Stimulated activated CD4-positive, alpha-beta T cell treated with anti-CD3 and anti-CD28 coated beads, Interleukin-2, amount 100 ng/mL, for 24 hours (primary cell): ENCODE results near the gene ERCC5.

Experiments used
- DNase-seq, 2 donors: peaks; one replicate each; pipeline ENCODE4 v3.0.0-alpha.2; 2020

Gene ERCC5

DNA sequence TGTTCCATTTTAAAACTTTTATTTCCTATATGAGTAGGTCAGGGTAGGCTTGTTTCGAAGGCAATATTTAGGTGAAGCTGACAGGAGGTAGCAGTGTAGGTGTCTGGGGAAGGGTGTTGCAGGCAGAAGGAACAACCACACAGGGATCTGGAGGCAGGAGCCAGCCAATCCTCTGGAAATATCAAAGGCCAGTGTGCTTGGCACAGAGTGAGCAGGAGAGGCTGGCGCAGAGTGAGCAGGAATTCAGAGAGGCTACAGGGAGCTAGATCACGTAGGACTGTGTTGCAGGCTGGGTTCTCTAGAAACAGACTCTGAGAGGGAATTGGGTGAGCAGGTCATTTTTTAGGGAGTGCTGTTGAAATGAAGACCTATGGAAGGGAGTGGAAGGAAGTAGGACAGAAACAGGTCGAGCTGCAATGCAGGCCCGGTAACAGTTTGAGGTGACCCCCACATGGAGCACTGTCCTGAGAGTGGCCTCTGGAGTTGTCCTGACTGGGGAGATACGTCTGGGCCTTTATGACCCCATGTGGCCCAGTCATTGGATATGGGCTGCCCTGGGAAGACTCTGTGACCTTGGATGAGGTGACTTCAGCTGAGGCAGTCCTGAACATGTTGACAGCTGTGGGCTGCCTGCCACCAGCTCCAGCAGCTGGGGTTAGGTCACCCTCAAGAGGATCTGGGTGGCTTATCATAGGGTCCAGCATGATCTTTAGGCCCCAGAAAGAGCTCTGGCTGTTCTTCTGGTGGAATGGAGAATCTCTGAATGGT, 51.7 kb downstream of the ERCC5 start:
- no peak for DNase-seq

DNA sequence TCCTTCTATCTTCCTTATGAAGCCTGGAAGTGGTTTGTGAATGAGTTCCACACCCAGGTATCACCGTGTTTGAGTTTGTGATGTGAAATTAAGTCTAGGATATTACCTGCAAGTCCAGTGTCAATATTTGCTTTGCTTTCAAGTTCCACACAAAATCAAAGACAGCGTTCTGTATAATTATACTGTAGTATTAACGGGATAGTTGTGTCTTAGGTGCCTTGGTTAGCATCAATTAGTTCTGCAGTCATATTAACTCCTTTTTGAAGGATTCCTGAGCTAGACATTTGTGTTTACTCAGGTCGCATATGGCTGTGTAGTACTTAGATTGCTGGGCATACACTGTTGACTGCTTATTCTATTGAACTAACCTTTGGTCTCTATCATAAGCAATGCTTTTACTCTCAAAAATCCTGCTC, 54.4 kb downstream of the ERCC5 start:
- DNase-seq: no peak

DNA sequence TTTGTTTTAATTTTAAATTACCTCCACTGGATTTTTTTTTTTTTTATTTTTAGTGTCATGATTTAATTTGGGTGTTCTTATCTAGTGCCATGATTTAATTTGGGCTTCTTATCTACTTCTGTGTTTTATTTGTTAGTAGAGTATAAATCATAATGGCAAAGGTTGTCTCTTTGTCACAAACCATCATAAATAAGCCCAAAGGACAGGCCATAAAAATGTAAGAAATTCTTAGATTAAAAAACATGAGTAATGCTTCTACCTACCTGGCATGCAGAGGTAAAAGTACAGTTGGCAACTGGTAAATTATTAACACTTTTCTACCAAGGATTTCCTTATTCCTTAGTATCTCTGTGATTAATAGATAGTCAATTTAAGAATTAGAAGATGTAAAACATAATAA, 55.2 kb downstream of the ERCC5 start:
- no peak for DNase-seq

DNA sequence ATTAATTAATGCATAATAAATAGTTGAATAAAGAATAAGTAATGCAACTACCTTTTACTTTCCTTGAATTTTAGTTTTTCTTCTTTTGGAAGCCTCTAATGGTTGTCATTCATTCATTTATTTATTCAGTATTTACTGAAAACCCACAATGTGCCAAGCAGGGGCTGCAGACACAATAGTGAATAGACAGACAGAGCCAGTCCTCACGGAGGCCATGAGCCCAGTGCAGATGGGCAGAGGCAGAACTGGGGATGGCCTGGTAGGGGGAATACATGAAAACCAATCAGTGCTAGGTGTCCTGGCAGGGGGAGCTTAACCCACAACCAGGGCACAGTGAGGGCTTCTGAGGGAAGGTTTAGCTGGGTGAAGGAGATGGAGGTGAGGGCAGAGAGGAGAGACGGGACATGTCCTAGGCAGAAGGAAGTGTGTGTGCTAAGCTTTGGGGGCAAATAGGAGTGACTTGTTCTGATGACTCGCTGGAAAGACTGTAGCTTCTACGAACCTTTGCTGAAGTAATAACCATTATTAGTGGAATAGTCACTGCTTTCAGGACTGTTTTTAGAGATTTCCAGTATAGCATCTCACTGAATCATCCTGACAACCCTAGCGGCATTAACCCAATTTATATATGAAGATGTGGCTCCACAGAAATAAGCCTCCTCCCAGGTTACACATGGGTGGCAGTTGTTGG, 55.9 kb downstream of the ERCC5 start:
- DNase-seq: no peak

DNA sequence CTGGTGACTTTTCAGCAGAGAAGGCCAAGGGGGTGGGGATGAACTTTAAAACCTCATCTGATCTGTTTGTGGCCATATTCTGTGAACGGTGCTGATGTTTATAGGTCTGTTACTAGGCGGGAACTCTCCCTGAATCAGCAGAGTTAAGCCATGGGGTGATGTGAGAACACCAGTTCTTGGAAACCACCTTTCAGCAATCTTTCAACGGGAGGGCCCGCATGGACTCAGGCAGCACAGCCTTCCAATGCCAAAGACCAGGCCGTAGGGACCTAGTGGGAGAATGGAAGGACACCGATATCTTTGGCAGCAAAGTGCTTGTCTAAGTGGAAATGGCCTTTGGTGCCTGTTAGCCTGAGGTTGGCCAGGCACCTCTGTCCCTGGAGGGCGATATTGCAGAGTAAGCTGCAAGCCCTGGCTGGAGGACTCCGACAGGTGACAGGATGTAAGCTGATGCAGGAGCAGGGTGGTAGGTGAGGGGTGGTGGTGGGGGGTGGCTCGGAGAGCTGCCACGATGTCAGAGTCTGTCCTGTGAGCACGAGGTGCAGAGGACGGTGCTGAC, 57.0 kb downstream of the ERCC5 start:
- DNase-seq: no peak

DNA sequence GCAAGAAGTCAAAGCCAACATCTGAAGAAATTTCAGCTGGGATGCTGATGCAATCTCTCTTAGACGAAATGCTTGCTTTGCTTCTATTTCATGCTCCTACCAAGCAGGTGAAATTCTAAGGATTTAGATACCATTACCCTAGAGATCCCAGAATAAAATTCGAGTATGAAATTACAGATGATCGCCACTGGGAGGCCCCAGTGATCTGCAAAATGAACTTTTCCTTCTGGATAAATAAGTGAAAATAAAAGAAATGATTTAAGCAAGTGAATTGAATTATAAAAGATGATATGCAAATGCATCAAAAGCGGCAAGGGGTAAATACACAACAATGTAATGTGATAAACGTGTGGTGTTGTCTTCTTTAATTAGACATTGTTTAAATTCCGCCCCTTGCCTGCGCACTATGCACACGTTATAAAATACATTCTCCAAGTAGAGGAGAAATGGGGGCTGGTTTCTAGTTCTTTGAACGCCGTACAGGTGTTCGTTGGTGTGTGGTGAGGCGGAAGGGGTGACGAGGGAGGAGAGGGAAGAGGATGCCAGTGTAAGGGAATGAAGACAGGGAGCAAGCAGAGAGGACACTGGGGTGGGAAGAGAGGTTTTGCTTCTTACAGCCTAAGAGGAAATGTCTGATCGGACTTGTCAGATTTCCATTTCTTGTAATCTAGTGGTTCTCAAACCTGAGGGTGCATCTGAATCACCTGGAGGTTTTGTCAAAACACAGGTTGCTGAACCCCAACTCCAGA, 58.0 kb downstream of the ERCC5 start:
- DNase-seq: no peak

DNA sequence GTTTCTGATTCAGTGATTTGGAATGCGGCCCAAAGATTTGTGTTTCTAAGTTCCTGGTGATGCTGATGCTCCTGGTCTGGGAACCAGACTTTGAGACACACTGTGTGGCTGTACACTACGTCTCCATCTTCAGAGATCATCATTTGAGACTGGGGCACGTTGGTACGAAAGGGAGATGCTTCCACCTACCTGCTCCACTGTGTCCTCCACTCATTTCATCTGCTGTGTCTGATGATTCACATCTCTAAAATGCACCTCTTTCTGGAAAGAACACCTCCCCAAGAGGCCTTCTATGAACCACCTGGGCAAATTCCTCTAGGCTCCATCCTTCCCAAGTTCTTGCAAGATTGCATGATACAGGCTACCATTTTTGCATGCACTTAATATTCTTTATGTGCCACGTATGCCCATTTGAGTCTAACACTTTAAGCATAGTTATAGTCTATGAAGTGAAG, 58.6 kb downstream of the ERCC5 start:
- DNase-seq: no peak

DNA sequence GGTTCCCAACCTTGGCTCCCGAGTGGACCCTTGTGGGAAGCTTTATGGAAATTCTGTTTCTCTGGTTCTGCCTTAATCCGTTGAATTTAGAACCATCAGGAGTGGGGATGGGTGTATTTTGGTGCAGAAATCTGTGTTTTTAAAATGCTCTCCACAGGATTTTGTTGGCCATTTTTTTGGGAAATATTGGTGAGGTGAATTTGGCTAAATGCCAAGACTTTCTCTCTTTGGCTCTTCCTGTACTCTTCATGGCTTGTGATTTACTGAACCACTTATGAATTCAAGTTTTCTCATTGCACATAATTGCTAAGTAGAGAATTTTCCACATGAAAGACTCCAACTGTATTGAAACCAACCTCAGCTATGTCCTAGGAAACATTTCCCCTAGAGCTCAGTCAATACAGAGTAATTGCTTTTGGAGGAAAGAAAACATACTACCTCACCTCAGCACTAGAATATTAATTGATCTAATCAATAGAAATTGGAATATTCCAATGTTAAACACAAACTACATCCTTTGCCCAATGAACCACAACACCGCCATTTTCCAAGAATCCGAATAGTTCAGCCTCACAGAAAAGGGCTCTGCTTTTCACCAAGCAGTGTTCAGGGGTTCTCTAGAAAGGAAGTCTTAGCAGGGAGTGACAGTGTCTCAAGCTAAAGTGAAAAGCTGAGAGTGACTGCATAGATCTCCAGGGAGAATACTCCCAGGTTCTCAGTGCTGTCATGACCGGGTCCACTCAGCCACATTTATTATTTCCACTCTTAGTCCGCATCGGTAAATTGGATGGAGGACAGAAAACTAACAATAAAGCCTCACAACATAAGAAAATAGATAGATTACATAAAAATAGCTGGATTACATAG, 60.3 kb downstream of the ERCC5 start:
- no peak for DNase-seq

DNA sequence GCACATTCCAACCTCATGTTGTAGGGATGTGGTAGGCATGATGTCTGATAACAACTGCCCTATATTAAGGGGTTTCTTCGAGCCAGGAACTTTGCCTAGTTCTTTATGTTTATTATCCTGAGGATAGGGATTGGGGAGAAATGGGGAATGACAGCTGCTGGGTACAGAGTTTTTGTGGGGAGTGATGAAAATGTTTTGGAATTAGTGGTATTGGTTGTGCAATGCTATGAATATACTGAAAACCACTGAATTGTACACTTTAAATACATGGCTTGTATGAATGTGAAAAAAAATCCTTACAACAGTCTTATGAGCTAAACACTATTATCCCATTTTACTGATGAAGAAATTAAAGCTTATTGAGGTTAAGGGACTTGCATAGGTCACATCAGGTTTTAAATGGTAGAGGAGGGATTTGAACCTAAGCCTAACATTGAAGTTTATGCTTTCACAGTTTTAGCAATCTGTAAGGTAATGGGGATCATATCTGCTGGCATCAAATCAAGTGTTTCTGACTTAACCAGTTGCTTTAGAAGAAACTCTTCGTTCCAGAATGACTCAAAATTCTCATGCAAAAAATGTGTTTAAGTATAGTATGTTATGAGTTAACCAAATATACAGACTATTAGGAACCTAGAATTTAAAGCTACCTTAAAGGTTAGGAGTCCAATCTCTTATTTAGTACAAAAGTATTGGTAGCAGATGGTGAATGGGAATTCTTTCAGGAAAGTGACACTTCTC, 61.4 kb downstream of the ERCC5 start:
- DNase-seq: no peak

DNA sequence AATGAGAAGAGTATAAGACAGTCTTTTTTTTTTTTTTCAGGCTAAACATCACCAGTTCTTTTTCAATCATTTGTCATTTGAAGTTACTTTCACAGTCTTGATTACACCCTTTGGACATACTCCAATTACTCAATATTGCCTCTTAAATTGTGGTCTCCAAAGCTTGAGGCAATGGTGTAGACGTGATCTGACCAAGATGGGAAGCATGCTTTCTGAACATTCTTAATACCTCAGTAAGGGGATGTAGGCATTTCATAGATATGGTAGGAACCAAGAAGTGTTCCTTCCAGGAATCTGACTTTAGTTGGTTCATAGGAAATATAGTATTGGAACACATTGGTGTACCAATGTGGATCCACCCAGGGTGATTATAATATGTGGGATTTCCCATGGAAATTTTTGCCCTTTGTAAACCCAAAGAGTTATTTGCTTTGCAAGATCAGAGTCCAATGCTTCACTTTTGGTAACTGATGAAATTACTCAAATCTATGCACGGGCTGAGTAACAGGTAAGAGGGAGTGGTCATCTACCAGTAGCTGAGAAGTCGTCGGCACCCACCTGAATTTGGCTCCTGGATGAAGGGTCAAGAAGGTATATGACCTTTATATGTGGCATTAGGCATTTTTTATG, 62.2 kb downstream of the ERCC5 start:
- DNase-seq: no peak

DNA sequence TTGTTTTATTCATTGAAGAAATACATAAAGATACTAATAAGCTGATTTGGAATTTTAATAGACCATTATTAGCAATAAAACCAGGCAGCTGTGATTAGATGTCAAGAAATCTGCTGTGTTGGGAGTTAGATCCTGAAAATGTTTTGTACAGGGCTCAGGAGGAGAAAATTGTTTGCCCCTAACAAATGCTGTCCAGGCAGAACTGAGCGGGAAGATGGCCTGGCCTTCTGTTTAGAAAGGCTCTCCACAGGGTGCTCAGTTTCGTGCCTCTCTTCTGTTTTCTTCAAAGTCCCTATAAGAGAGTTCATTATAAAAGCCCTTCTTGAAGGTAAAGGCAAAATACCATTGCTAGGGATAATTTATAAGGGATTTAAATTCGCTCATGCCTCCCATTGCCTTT, 64.1 kb downstream of the ERCC5 start:
- no peak for DNase-seq

DNA sequence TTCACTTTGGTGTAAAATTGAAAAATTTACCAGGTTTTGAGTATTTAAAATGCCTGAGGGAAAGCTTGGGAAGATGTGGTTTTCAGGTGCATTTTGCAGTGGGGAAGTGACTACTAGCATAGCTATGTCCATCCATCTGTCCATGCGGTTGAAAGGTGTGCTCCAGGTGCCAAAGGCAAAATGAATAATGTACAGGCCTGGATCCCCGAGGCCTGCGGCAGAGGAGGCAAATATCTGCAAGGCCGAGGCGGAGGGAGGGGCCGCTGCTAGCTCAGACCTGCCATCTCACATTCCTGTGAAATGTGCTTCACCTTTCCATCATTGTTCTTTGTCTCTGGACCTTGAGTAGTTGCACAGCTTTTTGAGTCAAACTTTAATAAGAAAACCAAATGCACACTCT, 65.5 kb downstream of the ERCC5 start:
- DNase-seq: no peak

DNA sequence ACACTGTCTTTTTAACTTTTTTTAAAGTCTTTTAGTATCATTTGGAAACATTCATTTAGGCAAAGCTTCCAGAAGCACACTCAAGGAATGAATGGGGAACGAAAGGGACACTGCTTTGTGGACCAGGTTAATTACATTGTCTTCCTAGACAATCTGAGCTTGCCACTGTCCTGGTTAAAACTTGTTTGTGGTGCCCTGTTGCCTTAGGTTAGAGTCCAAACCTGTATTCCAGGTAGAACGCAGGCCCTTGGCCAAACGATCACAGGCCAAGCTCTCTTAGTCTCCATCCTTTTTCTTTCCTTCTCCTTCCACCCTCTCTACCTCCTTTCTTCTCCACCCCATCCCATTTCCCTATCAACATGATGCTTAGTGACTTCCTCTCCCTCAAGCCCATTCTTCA, 66.8 kb downstream of the ERCC5 start:
- DNase-seq: no peak

DNA sequence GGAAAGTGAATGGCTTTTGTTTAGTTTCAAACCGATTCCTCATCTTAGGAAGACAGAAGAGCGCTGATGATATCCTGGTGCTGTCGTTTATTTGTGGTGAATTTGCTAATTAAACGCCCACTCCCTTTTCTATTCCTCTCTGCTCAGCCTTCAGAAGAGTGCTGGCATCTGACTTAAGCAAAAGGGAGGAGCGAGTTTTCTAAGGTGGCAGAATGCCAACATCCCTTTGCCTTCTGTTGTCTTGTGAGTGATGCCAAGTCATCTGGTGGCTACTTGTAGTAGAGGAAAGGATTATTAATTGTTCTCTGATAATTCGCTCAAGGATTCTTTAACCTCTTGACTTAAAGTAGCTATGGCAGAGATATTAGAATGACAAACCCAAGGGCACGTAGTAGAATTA, 68.1 kb downstream of the ERCC5 start:
- no peak for DNase-seq

DNA sequence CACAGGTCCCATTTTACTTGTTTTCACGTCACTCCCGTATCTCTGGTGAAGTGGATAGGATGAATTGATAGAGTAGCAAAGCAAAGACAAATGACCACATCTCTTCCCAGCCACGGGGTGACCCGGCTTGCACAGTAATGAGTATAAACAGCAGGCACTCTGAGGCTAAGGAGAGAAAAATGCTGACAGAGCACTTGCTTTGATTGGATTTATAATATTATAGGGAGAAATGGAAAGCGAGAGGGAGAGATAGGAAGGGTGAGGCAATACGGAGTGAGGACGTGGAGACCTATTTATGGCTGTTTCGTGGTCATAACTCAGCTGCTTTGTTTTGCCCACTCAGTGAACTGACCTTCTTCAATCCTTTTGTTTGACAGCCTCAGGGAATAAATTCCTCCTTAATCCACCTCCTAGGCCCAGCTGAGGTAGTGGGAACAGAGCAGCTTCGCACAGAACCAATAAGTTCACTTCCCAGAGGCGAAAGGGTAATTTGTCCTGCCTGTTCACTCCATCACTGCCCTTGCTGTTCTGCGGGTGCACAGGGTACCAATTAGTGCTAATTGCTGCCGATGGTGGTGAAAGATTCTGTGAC, 68.6 kb downstream of the ERCC5 start:
- DNase-seq: no peak

DNA sequence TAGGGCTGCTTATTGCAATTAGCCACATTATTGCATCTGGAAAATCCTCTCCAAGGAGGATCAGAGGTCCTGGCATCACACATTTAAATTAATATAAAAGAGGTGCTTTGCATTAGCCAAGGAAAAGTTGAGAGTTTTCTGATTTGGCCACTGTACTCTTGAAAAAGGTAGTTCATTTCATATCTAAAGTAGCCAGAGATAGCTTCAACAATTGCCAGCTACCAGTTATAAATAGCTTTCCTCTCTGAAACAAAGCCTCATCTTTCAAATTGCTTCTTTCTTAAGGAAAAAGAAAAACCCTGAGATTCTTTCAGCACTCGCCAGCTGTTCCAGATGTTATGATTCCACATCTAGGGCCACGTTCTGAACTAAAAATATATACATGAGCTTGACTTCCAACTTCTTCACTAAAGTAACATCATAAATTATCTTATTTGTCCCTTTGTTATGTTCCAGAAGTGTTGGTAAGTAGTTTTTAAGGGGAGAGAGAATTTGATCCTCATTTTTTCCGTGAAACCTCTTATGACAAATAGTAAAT, 69.6 kb downstream of the ERCC5 start:
- DNase-seq: no peak

DNA sequence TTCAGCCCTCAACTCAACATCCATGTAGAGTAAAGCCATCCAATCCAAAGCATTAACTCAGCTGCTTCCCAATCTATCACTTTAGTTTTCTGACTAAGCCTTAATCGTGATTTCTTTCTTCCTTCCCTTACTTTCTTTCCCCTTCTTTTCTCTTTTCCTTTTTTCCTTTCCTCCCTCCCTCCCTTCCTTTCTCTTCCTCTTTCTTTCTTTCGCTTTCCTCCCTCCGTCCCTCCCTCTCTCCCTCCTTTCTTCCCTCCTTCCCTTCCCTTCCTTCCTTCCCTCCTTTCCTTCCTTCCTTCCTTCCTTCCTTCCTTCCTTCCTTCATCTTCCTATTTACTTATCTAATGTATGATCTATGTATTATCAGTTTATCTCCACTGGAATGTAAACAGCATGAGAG, 71.2 kb downstream of the ERCC5 start:
- DNase-seq: no peak

DNA sequence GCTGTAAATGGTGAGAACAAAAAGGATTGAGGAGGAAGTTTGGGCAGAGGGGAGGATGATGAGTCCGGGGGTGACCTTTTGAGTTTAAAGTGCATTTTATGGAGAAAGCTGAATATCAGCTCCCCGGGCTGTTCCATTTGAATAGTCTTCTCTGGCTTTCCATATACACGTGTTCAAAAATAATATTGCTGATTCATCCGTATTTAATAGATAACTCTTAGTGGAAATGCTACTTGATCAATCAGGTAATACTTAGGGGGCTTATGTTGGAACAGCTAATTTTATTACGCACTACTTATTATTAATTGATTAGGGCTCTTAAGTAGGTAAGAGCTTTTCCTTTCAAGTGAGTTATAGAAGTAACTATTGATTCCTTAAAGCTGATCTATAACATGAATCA, 76.4 kb downstream of the ERCC5 start:
- DNase-seq: no peak
